ENCODE data around the gene NUDT22.

Gene NUDT22

DNA sequence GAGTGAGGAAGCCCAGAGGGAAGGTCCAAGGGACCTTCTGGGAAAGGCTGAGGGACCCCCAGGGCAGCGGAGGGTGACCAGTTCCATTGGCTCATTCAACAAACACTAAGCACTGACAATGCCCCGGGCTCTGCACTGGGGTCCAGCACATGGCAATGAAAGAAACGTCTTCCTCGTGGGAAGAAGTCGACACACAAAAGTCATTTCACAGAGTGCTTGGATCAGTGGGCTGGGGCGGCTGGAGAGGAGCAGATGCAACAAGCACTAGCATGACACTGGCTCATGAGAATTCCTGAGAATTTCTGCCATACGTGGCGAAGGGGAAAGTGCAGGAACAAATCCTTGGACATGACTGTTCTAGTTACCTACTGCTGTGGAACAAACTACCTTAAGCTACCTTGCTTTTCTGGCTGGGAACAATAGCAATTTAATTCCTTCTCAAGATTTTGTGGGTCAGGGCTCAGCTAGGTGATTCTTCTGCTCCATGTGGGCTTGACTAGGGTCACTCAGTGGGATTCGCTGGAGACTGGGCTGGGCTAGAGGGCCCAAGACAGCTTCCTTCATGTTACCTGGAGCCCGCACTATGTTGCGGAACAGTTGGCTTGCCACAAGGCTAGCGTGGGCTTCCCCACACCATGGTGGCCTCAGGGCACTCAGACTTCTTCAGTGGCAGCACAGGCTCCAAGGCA, 47.0 kb upstream of the NUDT22 start:
- Histone ChIP-seq H3K4me3 (ENCODE audit: low read depth, low read length, poor library complexity, severe bottlenecking) (no peak overlapping the region), H3K9me2 (ENCODE audit: low read depth, low read length) (no peaks in the 10 kb centered on the region), H3F3A (ENCODE audit: insufficient read depth, low read length) (no peaks in the 10 kb centered on the region), H3K27me3 (ENCODE audit: insufficient read depth, low read length) (no peaks in the 10 kb centered on the region), H3K4me2 (ENCODE audit: low read length) (no peak overlapping the region), H3K4me1 (ENCODE audit: insufficient read depth, low read length, severe bottlenecking) (peaks cover 30% of the 10 kb centered on the region), H3K79me2 (ENCODE audit: insufficient read depth, low read length) (no peaks in the 10 kb centered on the region), H2AFZ (ENCODE audit: low read length) (no peak overlapping the region), H3K36me3 (ENCODE audit: insufficient read depth, low read length) (peaks cover 7% of the 10 kb centered on the region; the same call in 1 of the 2 replicates), H3K9ac (ENCODE audit: low read length) (no peak overlapping the region), H3K27ac (ENCODE audit: low read depth, low read length, poor library complexity, severe bottlenecking) (no peak overlapping the region), H3K9me3 (ENCODE audit: low read length) (no peaks in the 10 kb centered on the region), H4K20me1 (ENCODE audit: insufficient read depth, low read length) (no peaks in the 10 kb centered on the region)
- TF ChIP-seq, protein P1, sequence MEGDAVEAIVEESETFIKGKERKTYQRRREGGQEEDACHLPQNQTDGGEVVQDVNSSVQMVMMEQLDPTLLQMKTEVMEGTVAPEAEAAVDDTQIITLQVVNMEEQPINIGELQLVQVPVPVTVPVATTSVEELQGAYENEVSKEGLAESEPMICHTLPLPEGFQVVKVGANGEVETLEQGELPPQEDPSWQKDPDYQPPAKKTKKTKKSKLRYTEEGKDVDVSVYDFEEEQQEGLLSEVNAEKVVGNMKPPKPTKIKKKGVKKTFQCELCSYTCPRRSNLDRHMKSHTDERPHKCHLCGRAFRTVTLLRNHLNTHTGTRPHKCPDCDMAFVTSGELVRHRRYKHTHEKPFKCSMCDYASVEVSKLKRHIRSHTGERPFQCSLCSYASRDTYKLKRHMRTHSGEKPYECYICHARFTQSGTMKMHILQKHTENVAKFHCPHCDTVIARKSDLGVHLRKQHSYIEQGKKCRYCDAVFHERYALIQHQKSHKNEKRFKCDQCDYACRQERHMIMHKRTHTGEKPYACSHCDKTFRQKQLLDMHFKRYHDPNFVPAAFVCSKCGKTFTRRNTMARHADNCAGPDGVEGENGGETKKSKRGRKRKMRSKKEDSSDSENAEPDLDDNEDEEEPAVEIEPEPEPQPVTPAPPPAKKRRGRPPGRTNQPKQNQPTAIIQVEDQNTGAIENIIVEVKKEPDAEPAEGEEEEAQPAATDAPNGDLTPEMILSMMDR (IDR thresholded peaks at IDR 0.05; ENCODE audit: low read length) = no peak
- no peak for TF ChIP-seq EZH2 (IDR thresholded peaks at IDR 0.05; ENCODE audit: borderline replicate concordance, low read length)

DNA sequence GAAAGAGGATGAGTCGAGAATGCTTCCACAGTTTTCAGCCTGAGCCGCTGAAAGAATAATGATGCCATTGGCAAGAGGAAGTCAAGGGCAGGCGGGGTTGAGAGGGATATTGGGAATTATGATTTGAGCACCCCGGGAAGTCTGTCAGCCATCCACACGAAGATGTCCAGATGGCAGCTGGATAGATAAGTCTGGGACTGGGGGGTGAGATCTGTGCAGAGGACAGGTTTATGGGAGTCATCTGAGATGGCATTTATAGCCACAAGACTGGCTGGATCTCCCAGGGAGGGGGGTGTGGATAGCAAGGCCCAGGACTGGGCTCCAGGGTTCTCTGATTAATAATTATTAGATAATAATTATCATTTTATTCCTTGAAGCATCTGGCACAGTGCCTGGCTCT, 45.2 kb upstream of the NUDT22 start:
- no peak overlapping the region for H3K9ac ChIP-seq (ENCODE audit: low read length)
- no peak overlapping the region for H3K4me2 ChIP-seq (ENCODE audit: low read length)
- peaks cover 41% of the 10 kb centered on the region for H3K4me1 ChIP-seq (ENCODE audit: insufficient read depth, low read length, severe bottlenecking)

DNA sequence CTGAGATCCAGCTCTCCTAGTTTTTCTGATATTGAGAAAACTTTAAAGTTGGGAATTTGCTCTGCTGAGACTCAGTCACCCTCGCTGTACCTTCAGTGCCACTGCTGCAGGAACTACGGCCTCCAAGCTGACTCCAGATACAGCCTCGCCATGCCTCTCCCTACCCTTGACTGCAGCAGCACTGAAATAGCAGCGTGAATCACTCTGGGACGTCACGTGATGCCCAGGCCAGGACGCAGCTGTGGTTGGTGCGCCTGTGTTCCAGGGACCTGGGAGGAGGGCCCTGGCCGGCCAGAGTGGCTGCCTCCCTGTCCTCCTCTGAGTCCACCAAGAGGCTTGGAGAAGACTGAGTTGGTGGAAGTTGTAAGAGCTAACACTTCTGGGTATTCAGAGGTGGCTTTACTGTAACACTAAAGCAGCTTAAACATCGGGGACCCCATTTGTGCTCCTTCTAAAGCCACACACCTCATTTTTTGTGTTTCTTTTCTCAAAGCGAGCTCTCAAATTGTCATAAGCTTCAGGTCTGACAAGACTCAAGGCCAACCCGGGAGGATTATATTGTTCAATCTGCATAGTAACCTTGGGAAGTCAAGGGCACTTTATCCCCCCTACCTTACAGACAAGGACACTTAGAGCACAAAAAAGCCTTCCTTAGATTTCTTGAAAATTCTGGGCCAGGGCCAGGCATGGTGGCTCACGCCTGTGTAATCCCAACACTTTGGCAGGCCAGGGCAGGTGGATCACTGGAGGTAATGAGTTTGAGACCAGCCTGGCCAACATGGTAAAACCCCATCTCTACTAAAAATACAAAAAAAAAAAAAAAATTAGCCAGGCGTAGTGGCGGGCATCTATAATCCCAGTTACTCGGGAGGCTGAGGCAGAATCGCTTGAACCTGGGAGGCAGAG, 44.3 kb upstream of the NUDT22 start:
- TF ChIP-seq, protein P1 (IDR thresholded peaks at IDR 0.05; ENCODE audit: low read length) = no peak
- no peak for TF ChIP-seq EZH2 (IDR thresholded peaks at IDR 0.05; ENCODE audit: borderline replicate concordance, low read length)
- peak overlapping the region; percentile 53; the same call in 1 of the 2 replicates for H3K9ac ChIP-seq (ENCODE audit: low read length)
- no peak overlapping the region for H2AFZ ChIP-seq (ENCODE audit: low read length)

More for the DNA sequence above, 45.2 kb upstream of the NUDT22 start:
- no peaks in the 10 kb centered on the region for H3K9me2 ChIP-seq (ENCODE audit: low read depth, low read length)
- no peaks in the 10 kb centered on the region for H3F3A ChIP-seq (ENCODE audit: insufficient read depth, low read length)
- peaks cover 7% of the 10 kb centered on the region; the same call in 1 of the 2 replicates for H3K36me3 ChIP-seq (ENCODE audit: insufficient read depth, low read length)
- H2AFZ ChIP-seq (ENCODE audit: low read length) = no peak overlapping the region
- no peak overlapping the region for H3K4me3 ChIP-seq (ENCODE audit: low read depth, low read length, poor library complexity, severe bottlenecking)
- H3K27me3 ChIP-seq (ENCODE audit: insufficient read depth, low read length) = no peaks in the 10 kb centered on the region
- H4K20me1 ChIP-seq (ENCODE audit: insufficient read depth, low read length) = no peaks in the 10 kb centered on the region
- no peaks in the 10 kb centered on the region; the same call in 1 of the 2 replicates for H3K79me2 ChIP-seq (ENCODE audit: insufficient read depth, low read length)
- H3K27ac ChIP-seq (ENCODE audit: low read depth, low read length, poor library complexity, severe bottlenecking) = no peak overlapping the region
- TF ChIP-seq EZH2 (IDR thresholded peaks at IDR 0.05; ENCODE audit: borderline replicate concordance, low read length) = no peak
- TF ChIP-seq, protein P1 (IDR thresholded peaks at IDR 0.05; ENCODE audit: low read length) = no peak
- no peaks in the 10 kb centered on the region for H3K9me3 ChIP-seq (ENCODE audit: low read length)

More for the DNA sequence above, 44.3 kb upstream of the NUDT22 start:
- Histone ChIP-seq H3K27ac (ENCODE audit: low read depth, low read length, poor library complexity, severe bottlenecking) (peak overlapping the region; percentile 63), H3K79me2 (ENCODE audit: insufficient read depth, low read length) (no peaks in the 10 kb centered on the region; the same call in 1 of the 2 replicates), H3F3A (ENCODE audit: insufficient read depth, low read length) (no peaks in the 10 kb centered on the region), H3K27me3 (ENCODE audit: insufficient read depth, low read length) (no peaks in the 10 kb centered on the region), H3K9me2 (ENCODE audit: low read depth, low read length) (no peaks in the 10 kb centered on the region), H3K36me3 (ENCODE audit: insufficient read depth, low read length) (peaks cover 7% of the 10 kb centered on the region; the same call in 1 of the 2 replicates), H3K4me2 (ENCODE audit: low read length) (peak overlapping the region; percentile 44), H3K9me3 (ENCODE audit: low read length) (no peaks in the 10 kb centered on the region), H3K4me3 (ENCODE audit: low read depth, low read length, poor library complexity, severe bottlenecking) (peak overlapping the region; percentile 42), H3K4me1 (ENCODE audit: insufficient read depth, low read length, severe bottlenecking) (peaks cover 41% of the 10 kb centered on the region), H4K20me1 (ENCODE audit: insufficient read depth, low read length) (no peaks in the 10 kb centered on the region)

Measured in OCI-LY1 (cell line).